ENCODE measurements around the gene MIDN. TPM values are rescaled to one million over a fixed set of nuclear protein-coding genes. Genes with fewer than 3 reads are reported as not detected.

The MIDN gene
- total and polyA plus RNA-seq, 2 of the 4 experiments (the other 2 are of a cell fraction) = 2.5 to 26.0 TPM

GRCh38 chr19:1269065-1269477 is 20.7 kb downstream of the MIDN start, which contains the start of gene CIRBP (continued):
- TF ChIP-seq RCOR1 (IDR thresholded peaks at IDR 0.05; ENCODE audit: insufficient replicate concordance, low read length) = no peak

- Histone ChIP-seq H3K4me1 (ENCODE audit: control insufficient read depth, insufficient read depth, low read length) (peaks cover 43% of the 10 kb centered on the region), H3K9ac (ENCODE audit: low read depth, low read length) (peak overlapping the region; percentile 80), H2AFZ (replicated peaks; ENCODE audit: low read length, poor library complexity) (peak overlapping the region; percentile 80), H3K4ac (ENCODE audit: low read depth, low read length) (peak overlapping the region; percentile 99), H3K4me2 (ENCODE audit: low read depth, low read length) (peak overlapping the region; percentile 86), H4K5ac (ENCODE audit: low read depth, low read length) (peak overlapping the region; percentile 50), H3K79me1 (ENCODE audit: low read depth in 1 of 2, low read length in 2 of 2) (peaks cover 15 to 67% of the 10 kb centered on the region in 2 experiments; a peak in 3 of 4 replicates), H3K9me3 (ENCODE audit: control insufficient read depth, insufficient read depth, low read length) (no peaks in the 10 kb centered on the region), H2BK120ac (ENCODE audit: low read depth, low read length) (peak overlapping the region; percentile 32; the same call in 1 of the 2 replicates), H3K9me1 (ENCODE audit: insufficient read depth, low read length) (peaks cover 6% of the 10 kb centered on the region), H3K36me3 (ENCODE audit: control insufficient read depth, insufficient read depth, low read length) (peaks cover 39% of the 10 kb centered on the region), H4K20me1 (ENCODE audit: insufficient read depth, low read length) (peaks cover 65% of the 10 kb centered on the region), H2BK5ac (ENCODE audit: low read depth, low read length, poor library complexity, severe bottlenecking) (peak overlapping the region; percentile 89), H3K23ac (ENCODE audit: low read depth, low read length) (peak overlapping the region; percentile 86), H2BK15ac (ENCODE audit: low read depth, low read length) (peak overlapping the region; percentile 5; the same call in 1 of the 3 replicates), H4K91ac (ENCODE audit: insufficient read depth, low read depth, low read length) (peak overlapping the region; percentile 98), H2AK5ac (ENCODE audit: low read depth, low read length) (peak overlapping the region; percentile 97), H3K27ac (ENCODE audit: insufficient read depth, low read length) (peak overlapping the region; percentile 75), H3K27me3 (ENCODE audit: control insufficient read depth, insufficient read depth, low read length) (no peaks in the 10 kb centered on the region), H3K4me3 (ENCODE audit: insufficient read depth, low read depth, low read length) (peak overlapping the region; percentile 68), H3K56ac (ENCODE audit: extremely low read depth, insufficient read depth, low read length) (peak overlapping the region; percentile 92), H3K18ac (ENCODE audit: low read depth, low read length) (peak overlapping the region; percentile 75), H2AK9ac (replicated peaks; ENCODE audit: low read depth, low read length, poor library complexity) (peak overlapping the region; percentile 94), H2BK20ac (ENCODE audit: low read depth, low read length) (no peak overlapping the region), H3K14ac (replicated peaks; ENCODE audit: low read depth, low read length) (peak overlapping the region; percentile 99), H4K8ac (ENCODE audit: low read depth in 2 of 2, low read length in 2 of 2) (peak overlapping the region; percentile 52 to 97)
- CTCF ChIA-PET = interaction anchor here (1.5 to 1.7 kb wide), 2 partner anchors 10 to 25 kb away, joined by 8 to 15 read pairs; no protein-coding TSS in a partner anchor
- intact Hi-C loops (cut with micrococcal nuclease) = loop anchor here (1.0 kb wide), 1 partner anchor 20 kb away; no protein-coding TSS in a partner anchor
- peak; percentile 13 for ATAC-seq (ENCODE audit: low read depth)
- POLR2A ChIA-PET (ENCODE audit: unreplicated experiment) = interaction anchor here (0.6 to 1.4 kb wide), 12 partner anchors 13 to 1662 kb away, joined by 3 to 62 read pairs (median 6); partner anchors contain the start of genes ATP5F1D and WDR18
- dilution Hi-C loops (cut with HindIII; ENCODE audit: low sequenced_read_pairs, unreplicated experiment) = no loop called here
- no TSS peak for BruUV-seq (replicated peaks)
- 1% methylated on average over 37 of the region's 64 CpGs; no CpG with 5 or more reads in 1 of the 2 experiments for WGBS, 2 experiments (ENCODE audit: extremely low coverage in 2 of 2, insufficient read length in 1 of 2)
- DNase-seq = peak; percentile 81
- in situ Hi-C loops (cut with MboI; ENCODE audit: low sequenced_read_pairs) = no loop called here
- TF ChIP-seq CTCF (conservative IDR thresholded peaks at IDR 0.05; ENCODE audit: low read depth, low read length) (no peak), CHD1 (IDR thresholded peaks at IDR 0.05; ENCODE audit: low read depth, low read length) (peak; percentile 88; the same call in 1 of the 2 replicates), CEBPB (IDR thresholded peaks at IDR 0.05; ENCODE audit: low read depth, low read length) (no peak), NFE2L2 (IDR thresholded peaks at IDR 0.05; ENCODE audit: low read depth, low read length) (no peak), MAFK (IDR thresholded peaks at IDR 0.05; ENCODE audit: low read depth, low read length) (peak; percentile 61; the same call in 1 of the 2 replicates), RCOR1 (IDR thresholded peaks at IDR 0.05; ENCODE audit: insufficient replicate concordance, low read length) (no peak), SMC3 (IDR thresholded peaks at IDR 0.05; ENCODE audit: low read depth, low read length) (0 out of 2 replicates have a peak, but pooled peaks have one; percentile 3), POLR2A (IDR thresholded peaks at IDR 0.05; ENCODE audit: low read depth, low read length) (peak; percentile 98), USF2 (IDR thresholded peaks at IDR 0.05; ENCODE audit: low read depth, low read length) (peak; percentile 92), FOS (IDR thresholded peaks at IDR 0.05; ENCODE audit: low read depth, low read length) (no peak), ELK1 (IDR thresholded peaks at IDR 0.05; ENCODE audit: borderline replicate concordance, low read depth, low read length) (no peak)
Observed at GRCh38 chr19:1269478-1270212, 21.3 kb downstream of the MIDN start.
